Measurements from ENCODE around the gene AGXT2. TPM values are rescaled to one million over a fixed set of nuclear protein-coding genes. Genes with fewer than 3 reads are reported as not detected.

AGXT2 gene
- total and polyA plus RNA-seq, 4 donors: 49.4 to 67.9 (median 50.6) TPM

DNA sequence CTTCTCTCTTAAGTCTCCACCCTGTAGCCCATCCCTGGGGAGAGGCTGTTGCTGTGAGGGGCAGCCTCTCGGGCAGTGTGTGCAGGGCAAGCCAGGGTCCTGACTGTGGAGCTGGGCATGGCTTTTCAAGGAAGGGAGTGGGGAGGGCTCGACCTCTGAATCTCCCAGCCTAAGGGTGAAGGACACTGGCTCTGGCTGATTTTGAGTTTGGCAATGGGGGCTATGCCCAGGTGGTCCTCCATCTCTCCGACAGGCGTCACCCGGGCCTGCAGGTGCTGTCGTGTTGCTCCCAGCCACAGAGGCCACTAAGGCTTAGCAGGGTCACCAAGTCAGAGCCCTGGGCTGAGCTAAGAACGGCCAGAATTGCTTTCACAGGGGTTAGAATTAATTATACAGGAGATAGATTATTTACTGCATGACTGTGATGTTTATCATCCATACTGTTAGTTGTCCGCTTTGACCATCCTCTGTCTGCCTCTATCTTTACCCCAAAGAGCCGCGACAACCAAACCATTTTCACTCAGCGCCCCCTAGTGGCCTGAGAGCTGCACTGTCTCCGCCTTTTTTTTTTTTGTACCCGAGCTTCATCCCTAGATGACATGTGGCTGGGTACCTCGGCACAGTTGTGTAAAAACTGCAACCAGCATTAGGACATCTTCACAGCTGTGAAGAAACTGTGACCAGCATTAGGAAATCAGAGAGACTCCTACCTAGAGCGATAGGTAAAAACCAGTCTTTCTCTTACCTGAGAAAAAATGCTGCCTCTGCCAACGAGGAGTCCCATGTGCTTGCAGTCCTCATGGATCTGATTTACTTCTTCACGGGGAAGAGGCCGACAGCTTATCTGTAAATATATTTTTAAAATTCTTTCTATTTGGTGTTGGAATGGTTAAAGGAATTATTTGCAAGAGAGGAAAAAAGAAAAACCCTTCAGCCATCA is 44.5 kb downstream of the AGXT2 start:
- Histone ChIP-seq H3K36me3 (ENCODE audit: control insufficient read depth in 4 of 4, insufficient read depth in 3 of 4, low read depth in 1 of 4, low read length in 3 of 4) (peaks cover 2 to 42% (median 19%) of the 10 kb centered on the region in 4 donors), H3K9ac (ENCODE audit: low read depth in 1 of 2, low read length in 2 of 2) (no peak overlapping the region), H3K4me1 (ENCODE audit: control insufficient read depth in 4 of 4, insufficient read depth in 4 of 4, low read length in 3 of 4) (no peaks in the 10 kb centered on the region), H3K9me3 (ENCODE audit: control insufficient read depth in 4 of 4, low read length in 3 of 4) (no peaks in the 10 kb centered on the region), H3K4me3 (ENCODE audit: low read depth in 1 of 3, low read length in 3 of 3) (no peak overlapping the region), H3K27me3 (ENCODE audit: control insufficient read depth in 4 of 4, insufficient read depth in 4 of 4, low read length in 3 of 4) (no peaks in the 10 kb centered on the region), H3K27ac (ENCODE audit: low read depth in 1 of 2, low read length in 2 of 2) (no peak overlapping the region)
- TF ChIP-seq RAD21 (IDR thresholded peaks at IDR 0.05) (peak; percentile 71 to 80), MAX (IDR thresholded peaks at IDR 0.05) (no peak), TAF1 (conservative IDR thresholded peaks at IDR 0.05) (no peak), GABPA (IDR thresholded peaks at IDR 0.05 in 1 of 2, conservative IDR thresholded peaks at IDR 0.05 in 1 of 2) (no peak)
- TF ChIP-seq, protein P1, sequence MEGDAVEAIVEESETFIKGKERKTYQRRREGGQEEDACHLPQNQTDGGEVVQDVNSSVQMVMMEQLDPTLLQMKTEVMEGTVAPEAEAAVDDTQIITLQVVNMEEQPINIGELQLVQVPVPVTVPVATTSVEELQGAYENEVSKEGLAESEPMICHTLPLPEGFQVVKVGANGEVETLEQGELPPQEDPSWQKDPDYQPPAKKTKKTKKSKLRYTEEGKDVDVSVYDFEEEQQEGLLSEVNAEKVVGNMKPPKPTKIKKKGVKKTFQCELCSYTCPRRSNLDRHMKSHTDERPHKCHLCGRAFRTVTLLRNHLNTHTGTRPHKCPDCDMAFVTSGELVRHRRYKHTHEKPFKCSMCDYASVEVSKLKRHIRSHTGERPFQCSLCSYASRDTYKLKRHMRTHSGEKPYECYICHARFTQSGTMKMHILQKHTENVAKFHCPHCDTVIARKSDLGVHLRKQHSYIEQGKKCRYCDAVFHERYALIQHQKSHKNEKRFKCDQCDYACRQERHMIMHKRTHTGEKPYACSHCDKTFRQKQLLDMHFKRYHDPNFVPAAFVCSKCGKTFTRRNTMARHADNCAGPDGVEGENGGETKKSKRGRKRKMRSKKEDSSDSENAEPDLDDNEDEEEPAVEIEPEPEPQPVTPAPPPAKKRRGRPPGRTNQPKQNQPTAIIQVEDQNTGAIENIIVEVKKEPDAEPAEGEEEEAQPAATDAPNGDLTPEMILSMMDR (IDR thresholded peaks at IDR 0.05; ENCODE audit: low read depth, low read length, missing input control): peak; percentile 75
- DNase-seq (ENCODE audit: low spot score): peak; percentile 72
- 66% methylated on average over 18 of the region's 18 CpGs for WGBS

GRCh38 chr5:35002459-35002858 is 45.3 kb downstream of the AGXT2 start:
- Histone ChIP-seq H3K27me3 (ENCODE audit: control insufficient read depth in 4 of 4, insufficient read depth in 4 of 4, low read length in 3 of 4) (no peaks in the 10 kb centered on the region), H3K9ac (ENCODE audit: low read depth in 1 of 2, low read length in 2 of 2) (no peak overlapping the region), H3K4me3 (ENCODE audit: low read depth in 1 of 3, low read length in 3 of 3) (no peak overlapping the region), H3K36me3 (ENCODE audit: control insufficient read depth in 4 of 4, insufficient read depth in 3 of 4, low read depth in 1 of 4, low read length in 3 of 4) (peaks cover 2 to 38% (median 23%) of the 10 kb centered on the region in 4 donors), H3K27ac (ENCODE audit: low read depth in 1 of 2, low read length in 2 of 2) (no peak overlapping the region), H3K9me3 (ENCODE audit: control insufficient read depth in 4 of 4, low read length in 3 of 4) (no peaks in the 10 kb centered on the region), H3K4me1 (ENCODE audit: control insufficient read depth in 4 of 4, insufficient read depth in 4 of 4, low read length in 3 of 4) (no peaks in the 10 kb centered on the region)
- TF ChIP-seq RAD21 (IDR thresholded peaks at IDR 0.05) (no peak), TAF1 (conservative IDR thresholded peaks at IDR 0.05) (no peak), JUND (IDR thresholded peaks at IDR 0.05) (no peak), YY1 (IDR thresholded peaks at IDR 0.05) (no peak), NR2F2 (IDR thresholded peaks at IDR 0.05) (no peak), HNF4A (conservative IDR thresholded peaks at IDR 0.05) (no peak), ZBTB33 (IDR thresholded peaks at IDR 0.05) (no peak), GABPA (IDR thresholded peaks at IDR 0.05 in 1 of 2, conservative IDR thresholded peaks at IDR 0.05 in 1 of 2) (no peak), EGR1 (IDR thresholded peaks at IDR 0.05; ENCODE audit: low read depth in 2 of 2) (no peak), MAX (IDR thresholded peaks at IDR 0.05) (no peak), RXRA (IDR thresholded peaks at IDR 0.05) (no peak), FOXA2 (IDR thresholded peaks at IDR 0.05) (no peak), FOXA1 (IDR thresholded peaks at IDR 0.05) (no peak), HNF4G (IDR thresholded peaks at IDR 0.05) (no peak), SP1 (IDR thresholded peaks at IDR 0.05) (no peak)
- TF ChIP-seq, protein P1 (IDR thresholded peaks at IDR 0.05; ENCODE audit: low read depth, low read length, missing input control): no peak
- TF ChIP-seq, protein P2, sequence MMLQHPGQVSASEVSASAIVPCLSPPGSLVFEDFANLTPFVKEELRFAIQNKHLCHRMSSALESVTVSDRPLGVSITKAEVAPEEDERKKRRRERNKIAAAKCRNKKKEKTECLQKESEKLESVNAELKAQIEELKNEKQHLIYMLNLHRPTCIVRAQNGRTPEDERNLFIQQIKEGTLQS (IDR thresholded peaks at IDR 0.05): no peak
- 96% methylated on average over 6 of the region's 6 CpGs for WGBS
- no peak for DNase-seq (ENCODE audit: low spot score)
